ENCODE results near the gene BCR. TPM values are rescaled to one million over a fixed set of nuclear protein-coding genes. Genes with fewer than 3 reads are reported as not detected.

Gene BCR
- total and polyA plus RNA-seq, 2 of the 8 experiments (the other 6 are each of a cell fraction or from before 2014, with no cell fraction given), result 66.7 to 130 TPM

DNA sequence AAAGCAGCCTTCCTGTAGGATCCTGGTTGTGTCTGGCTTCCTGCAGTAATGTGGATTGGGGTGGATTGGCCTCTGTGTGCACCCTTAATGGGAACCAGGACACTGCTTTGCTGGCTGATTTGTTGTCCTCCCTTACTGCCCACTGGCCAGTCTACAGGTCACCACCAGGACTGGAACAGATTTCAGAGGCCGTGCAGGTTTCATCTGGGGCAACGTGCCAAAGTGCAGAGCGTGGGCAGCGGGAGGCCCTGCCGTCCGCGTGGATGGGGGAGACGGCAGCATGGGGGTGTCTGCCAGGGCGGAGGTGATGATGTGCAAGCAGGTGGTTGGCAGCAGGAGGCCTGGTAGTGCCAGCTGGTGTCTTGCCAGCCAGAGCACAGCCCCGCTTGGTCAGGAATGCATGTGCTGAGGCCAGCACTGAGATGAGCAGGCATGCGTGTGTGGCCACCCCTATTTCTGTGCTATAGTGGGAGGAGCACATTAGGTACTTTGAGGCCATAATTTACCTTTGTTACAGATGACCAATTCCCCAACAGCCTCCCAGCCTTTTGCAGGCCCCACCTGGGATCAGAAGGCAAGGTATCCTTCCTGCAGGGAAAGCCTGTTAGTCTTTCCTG lies 24.3 kb downstream of the BCR start (continued):
- TF ChIP-seq TAF7 (optimal IDR thresholded peaks at IDR 0.05; ENCODE audit: borderline replicate concordance, low read depth, low read length) (no peak), TAF1 (IDR thresholded peaks at IDR 0.05; ENCODE audit: low read depth, low read length) (no peak)

Measured in H1 (cell line).